Glomerular visceral epithelial cell (primary cell): ENCODE data around the gene CDC34.

Source experiments
- DNase-seq: peaks from one replicate; pipeline ENCODE4 v3.0.0-alpha.2; 2016; ENCODE audit errors: extremely low spot score

CDC34 gene

DNA sequence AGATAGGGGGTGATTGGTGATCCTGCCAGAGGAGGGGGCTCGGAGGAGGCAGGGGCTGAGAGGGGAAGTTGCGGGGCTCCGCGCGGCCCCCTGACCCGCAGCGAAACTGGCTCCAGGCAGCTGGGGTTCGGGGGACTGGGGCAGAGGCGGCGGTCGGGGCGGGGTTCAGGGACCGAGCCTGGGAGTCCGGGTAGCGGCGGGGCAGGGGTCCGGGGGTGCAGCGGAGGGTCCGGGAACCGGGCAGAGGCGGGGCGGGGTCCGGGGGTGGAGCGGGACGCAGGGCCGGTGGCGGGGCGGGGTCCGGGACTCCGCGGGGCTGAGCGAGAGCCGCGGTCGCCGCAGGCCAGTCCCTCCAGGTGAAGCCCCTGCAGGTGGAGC lies 34.1 kb upstream of the CDC34 start:
- no peak for DNase-seq

DNA sequence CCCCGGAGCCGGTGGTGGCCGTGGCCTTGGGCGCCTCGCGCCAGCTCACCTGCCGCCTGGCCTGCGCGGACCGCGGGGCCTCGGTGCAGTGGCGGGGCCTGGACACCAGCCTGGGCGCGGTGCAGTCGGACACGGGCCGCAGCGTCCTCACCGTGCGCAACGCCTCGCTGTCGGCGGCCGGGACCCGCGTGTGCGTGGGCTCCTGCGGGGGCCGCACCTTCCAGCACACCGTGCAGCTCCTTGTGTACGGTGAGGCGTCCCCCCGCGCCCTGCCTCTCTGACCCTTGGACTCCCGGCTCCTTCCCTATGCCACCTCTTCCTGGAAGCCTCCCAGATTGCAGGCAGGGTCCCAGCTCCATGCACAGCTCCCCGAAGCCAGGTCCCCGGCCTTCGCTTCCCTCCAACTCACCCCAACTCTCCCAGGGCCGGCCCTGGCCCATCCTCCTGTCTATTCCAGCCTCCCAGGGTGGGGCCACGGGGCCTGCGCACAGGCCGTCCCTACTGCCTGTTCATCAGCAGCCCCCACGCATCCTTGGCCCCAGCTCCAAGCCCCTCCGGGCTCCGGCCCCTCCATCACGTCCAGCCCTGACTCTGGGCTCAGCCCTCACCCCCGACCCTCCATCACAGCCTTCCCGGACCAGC lies 33.6 kb upstream of the CDC34 start:
- no peak for DNase-seq

DNA sequence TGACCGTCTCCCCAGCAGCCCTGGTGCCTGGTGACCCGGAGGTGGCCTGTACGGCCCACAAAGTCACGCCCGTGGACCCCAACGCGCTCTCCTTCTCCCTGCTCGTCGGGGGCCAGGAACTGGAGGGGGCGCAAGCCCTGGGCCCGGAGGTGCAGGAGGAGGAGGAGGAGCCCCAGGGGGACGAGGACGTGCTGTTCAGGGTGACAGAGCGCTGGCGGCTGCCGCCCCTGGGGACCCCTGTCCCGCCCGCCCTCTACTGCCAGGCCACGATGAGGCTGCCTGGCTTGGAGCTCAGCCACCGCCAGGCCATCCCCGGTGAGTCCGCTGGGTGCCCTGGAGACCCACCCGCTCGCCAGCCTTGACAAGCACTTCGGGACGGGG lies 33.1 kb upstream of the CDC34 start:
- no peak for DNase-seq

DNA sequence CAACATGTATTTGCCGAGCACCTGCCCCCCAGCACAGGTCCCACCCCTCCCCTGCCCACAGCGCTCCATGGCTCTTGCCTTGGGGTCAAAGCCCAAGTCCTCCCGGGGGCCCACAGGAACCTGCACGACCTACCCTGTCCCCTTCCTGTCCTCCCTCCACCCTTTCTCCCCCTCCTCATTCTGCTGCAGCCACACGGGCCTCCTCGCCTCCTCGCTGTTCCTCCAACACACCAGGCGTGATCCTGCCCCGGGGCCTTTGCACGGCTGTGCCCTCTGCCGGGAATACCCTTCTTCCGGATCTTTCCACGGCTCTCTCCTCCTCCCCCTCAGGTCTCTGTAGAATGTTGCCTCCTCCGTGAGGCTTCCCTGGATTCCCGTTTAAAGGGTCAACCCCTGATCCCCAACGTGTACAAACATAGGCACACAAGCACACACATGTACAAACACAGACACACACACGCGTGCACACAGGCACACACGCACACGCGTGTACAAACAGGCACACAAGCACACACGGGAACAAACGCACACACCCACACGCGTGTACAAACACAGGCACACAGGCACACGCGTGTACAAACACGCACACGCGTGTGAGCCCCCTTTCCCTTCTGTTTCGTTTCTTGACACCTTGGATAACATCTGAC lies 32.5 kb upstream of the CDC34 start:
- no peak for DNase-seq

DNA sequence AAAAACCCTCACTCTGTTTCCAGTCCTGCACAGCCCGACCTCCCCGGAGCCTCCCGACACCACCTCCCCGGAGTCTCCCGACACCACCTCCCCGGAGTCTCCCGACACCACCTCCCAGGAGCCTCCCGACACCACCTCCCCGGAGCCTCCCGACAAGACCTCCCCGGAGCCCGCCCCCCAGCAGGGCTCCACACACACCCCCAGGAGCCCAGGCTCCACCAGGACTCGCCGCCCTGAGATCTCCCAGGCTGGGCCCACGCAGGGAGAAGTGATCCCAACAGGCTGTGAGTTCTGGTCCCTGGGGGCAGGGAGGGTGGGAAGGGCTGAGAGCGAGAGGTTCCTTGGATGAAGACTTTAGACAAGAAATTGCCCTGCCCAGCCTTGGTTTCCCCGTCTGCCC lies 29.9 kb upstream of the CDC34 start:
- no peak for DNase-seq

DNA sequence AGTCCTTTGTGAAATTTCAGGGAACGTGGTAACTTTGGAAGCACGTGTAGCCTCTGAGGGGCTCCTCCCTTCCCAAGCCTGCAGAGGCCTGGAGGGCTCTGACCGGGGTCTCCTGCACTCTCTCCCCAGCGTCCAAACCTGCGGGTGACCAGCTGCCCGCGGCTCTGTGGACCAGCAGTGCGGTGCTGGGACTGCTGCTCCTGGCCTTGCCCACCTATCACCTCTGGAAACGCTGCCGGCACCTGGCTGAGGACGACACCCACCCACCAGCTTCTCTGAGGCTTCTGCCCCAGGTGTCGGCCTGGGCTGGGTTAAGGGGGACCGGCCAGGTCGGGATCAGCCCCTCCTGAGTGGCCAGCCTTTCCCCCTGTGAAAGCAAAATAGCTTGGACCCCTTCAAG lies 26.9 kb upstream of the CDC34 start:
- no peak for DNase-seq

DNA sequence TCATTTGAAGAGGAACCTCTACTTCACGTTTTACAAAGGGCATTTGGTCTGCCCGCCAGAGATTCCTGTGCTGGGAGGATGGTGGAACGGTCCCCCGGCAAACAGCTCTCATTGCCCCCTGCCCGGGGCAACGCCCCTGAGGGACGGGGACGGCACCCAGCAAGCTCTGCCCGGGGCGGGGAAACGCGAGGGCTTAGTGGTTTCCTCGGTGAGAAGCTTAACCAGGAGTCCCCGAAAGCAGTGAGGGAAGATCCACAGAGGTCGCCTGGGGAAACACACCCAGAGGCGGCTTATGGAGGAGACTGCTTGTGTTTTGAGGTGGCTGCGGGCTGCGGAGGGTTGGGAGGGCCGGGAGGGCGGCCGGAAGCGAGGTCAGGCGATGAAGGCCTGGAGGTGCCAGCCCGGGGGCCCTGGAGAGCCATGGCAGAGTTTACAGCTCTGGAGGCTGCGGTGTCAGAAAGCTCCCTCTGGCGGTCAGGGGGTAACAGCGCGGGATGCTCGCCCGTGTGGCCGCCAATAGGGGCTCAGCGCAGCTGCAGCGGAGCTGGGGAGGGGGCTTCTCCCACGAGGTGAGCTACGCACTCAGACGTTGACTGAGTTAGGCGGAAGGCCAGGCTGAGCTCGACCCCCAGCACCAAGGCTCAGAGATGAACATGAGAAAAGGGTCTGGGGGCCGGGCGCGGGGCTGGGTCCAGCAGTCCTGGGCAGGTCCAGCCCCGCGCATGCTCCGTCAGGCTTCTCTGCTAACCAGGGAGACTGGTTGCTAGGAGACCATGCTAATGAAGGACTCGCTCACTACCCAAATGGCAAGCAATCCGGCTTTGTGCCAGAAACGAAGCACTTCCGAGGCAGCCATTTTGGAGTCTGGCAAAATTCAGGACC lies 24.9 kb upstream of the CDC34 start:
- DNase-seq = peak; percentile 100

DNA sequence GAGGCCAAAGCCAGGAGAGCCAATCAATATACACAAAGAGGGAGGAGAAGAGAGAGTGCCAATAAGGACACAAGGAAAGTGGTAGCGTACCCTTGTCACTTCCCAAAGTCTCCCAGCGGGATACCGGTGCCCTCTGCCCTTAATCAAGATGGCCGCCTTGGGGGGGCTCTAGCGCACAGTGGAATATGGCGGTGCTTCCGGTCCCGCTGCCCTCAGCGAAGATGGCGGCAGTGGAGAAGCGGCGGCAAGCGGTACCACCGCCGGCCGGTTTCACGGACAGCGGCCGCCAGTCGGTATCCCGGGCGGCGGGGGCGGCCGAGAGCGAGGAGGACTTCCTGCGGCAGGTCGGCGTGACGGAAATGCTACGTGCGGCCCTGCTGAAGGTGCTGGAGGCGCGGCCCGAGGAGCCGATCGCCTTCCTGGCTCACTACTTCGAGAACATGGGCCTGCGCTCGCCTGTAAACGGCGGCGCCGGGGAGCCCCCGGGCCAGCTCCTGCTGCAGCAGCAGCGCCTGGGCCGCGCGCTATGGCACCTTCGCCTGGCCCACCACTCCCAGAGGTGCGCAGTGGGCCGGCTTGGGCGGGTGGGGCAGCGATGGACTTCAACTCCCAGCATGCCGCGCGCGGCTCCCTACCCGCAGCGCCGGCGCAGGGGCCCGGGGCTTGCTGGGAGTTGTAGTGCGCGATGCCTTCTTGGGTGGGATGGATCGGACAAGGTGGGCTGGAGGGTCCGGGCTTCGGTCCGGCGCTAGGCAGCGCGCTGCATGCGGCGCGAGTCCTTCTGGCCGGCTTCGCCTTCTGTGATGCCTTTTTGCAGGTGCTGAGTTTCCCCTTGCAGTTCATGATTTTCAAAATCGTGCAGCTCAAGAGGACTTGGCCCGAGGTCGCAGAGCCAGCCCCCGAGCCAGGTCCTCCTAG lies 24.0 kb upstream of the CDC34 start, which contains the start of gene TPGS1:
TSS of gene TPGS1 (plus strand) at position 212 of the 918 bp plus-strand sequence. CDS start at position 222, 10 bp downstream.
- peak; percentile 73 for DNase-seq

DNA sequence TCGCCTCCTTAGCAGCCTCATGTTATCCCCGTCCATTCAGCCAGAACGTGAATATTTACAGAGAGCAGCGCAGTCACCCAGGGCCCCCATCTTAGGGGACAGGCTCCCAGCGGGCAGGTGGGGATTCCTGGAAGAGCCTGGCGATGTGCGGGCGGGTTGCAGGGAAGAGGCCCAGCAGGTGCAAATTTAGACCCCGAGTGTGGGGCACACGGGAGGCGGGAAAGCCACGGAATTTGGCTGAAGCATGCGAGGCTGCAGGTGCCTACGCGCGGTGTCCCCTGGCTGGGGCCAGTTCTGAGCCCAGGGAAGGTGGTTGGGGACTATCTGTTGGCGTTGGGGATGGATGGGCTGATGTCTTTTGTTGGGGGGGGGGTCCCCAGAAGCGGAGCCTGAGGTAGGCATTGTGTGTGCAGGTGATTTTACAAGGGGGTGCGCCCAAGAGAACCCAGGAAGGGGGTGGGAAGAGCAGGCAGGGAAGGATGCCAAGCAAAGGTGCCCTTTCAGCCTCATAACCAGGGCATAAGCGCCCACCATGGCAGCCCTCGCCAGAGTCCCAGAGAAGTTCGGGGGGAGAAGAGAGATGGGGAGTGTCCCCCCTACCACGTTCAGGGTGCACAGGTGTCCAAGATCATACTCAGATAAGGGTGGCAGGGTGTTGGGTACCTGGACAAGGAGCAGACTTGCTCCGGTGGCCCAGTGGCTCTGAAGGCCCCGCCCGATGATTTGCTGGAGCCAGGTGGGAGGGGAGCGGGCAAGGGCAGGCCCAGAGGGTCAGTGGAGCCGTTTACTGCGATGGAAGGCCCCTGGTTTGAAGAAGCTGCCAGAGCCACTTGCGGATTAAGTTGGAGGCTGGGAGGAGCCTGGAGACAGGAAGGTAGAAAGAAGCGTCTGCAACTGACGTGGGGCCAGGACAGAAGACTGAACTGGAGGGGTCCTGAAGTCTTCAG lies 23.1 kb upstream of the CDC34 start:
- no peak for DNase-seq

DNA sequence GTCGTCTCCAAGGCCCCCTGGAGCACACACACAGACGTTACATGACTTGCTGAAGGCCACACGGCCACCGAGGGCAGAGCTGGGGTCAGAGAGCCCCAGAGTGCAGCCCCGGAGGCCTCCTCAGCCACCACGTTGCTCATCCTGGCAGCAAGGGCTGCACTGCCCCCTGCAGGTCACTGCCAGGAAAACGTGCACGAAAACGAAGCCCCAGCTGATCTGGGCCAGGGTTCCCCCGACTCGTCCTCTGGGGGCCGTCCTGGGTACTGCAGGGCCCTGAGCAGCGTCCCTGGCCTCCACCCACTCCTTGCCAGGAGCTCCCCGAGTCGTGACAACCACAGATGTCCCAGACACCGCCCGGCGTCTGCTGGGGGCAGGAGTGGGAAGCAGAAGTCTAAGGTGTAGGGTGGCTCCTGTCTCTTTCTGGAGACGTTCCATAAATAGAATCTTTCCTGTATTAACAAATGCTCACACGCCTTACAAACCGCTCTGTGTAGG lies 20.9 kb upstream of the CDC34 start:
- DNase-seq = peak; percentile 82

DNA sequence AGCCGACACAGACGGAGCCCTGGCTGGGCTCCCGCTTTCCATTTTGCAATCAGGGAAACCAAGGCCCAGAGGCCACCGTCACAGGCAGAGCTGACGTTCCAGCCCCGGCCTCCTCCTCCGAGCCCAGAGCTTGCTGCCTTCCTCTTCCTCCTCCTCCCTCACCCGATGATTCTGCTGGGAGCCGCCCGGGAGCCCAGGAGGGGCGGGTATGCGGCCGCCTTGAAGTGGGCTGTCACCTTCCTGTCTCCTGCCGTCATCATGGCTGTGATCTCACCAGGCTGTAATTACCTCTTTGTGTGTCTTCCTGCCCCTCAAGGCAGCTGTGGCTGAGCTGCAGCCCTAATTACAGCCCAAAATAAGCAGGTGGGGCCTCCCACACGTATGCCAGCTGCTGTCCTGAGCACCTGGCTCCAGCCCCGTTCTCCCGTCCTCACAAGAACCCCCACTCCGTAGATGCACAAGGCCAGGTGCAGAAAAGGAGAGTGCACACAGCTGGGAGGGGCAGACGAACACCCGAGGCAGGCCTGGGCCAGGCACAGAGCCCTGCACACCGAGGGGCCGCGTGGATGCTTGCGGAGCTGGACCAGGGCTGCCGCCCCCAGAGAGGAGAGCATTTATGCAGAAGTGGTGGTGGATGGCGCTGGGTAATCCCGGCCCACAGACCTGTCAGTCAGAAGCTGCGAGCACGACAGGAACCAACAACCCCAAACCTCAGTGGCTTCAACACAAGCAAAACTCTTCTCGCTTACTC lies 20.3 kb upstream of the CDC34 start:
- DNase-seq = peak; percentile 58

DNA sequence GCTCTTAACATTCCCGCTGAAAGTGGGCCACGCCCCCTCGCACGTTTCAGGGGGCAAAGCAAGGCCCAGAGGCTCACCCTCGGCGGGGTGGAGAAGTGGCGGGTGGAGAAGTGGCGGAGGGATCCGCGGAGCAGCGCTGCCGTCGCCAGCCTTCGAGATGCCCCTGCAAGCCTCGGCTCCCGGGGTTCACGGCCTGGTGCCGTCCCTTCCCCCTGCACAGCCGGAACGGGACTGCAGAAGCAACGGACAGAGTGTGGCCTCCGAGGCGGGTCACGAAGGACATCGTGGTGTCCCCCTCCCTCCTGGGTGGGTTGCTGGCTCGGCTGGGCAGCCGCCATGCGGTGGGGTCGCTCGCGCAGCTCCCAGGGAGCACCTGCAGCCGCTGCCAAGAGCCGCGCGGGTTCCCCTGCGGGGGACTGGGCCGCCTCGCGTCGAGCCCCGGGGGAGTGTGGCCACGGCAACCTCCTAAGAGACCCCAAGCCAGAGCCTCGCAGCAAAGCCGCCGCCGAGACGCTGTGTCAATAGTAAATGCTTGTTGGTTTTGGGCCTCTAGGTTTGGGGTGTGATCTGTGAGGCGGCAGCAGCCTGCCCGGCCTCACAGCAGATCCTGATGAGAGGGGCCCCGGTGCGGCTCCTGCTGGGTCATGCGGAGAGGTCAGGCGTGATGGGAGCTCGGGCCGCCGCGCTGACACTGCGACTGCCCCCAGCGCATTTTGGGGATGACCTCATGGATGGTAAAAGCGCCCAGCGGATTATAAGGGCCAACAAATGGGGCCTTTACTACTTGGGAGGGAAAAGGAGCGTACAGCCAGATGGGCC lies 18.8 kb upstream of the CDC34 start:
- no peak for DNase-seq

DNA sequence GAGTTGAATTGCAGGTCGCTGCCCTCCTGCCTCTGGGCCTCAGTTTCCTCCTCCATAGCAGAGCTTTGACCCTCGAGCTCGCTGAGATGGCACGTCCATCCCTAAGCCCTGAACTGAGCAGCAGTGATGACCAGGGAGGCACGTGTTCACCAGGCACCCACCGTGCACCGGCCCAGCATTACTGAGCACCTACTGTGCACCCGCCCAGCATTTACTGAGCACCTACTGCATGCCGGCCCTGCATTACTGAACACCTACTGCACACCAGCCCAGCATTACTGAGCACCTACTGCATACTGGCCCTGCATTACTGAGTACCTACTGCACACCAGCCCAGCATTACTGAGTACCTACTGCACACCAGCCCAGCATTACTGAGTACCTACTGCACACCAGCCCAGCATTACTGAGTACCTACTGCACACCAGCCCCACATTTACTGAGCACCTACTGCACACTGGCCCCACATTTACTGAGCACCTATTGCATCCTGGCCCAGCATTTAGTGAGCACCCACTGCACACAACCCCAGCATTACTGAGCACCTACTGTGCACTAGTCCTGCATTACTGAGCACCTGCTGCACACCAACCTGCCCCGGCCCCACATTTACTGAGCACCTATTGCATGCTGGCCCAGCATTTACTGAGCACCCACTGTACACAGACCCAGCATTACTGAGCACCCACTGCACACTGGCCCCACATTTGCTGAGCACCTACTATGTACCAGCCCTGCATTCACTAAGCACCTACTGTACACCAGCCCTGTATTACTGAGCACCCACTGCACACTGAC lies 18.0 kb upstream of the CDC34 start:
- DNase-seq = no peak

DNA sequence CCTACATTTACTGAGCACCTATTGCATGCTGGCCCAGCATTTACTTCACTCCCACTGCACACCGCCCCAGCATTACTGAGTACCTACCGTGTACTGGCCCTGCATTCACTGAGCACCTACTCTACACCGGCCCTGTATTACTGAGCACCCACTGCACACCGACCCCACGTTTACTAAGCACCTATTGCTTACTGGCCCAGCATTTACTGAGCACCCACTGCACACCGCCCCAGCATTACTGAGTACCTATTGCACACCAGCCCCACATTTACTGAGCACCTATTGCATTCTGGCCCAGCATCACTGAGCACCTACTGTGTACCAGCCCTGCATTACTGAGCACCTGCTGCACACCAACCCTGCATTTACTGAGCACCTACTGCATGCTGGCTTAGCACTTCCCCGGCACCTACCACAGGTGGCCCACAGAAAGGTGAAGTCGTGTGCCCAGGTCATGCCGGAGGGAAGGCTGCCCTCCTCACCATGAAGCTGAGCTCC lies 17.3 kb upstream of the CDC34 start:
- DNase-seq = no peak

DNA sequence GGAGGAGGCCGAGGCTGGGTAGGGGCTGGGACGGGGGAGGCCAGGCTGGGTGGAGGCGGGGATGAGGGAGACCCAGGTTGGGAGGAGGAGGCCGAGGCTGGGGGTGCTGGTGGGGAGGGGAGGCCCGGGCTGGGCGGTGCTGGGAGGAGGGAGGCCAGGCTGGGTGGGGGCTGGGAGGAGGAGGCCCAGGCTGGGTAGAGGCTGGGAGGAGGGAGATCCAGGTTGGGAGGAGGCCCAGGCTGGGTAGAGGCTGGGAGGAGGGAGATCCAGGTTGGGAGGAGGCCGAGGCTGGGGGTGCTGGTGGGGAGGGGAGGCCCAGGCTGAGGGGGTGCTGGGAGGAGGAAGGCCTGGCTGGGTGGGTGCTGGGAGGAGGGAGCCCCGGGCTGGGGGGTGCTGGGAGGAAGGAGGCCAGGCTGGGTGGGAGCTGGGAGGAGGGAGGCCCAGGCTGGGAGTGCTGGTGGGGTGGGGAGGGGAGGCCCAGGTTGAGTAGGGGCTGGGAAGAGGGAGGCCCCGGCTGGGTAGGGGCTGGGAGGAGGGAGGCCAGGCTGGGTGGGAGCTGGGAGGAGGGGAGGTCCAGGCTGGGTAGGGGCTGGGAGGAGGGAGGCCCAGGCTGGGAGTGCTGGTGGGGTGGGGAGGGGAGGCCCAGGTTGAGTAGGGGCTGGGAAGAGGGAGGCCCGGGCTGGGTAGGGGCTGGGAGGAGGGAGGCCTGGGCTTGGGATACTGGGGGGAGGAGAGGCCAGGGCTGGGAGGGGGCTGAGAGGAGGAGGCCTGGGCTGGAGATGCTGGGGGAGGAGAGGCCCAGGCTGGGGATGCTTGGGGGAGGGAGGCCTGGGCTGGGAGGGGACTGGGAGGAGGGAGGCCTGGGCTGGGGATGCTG lies 13.6 kb upstream of the CDC34 start:
- no peak for DNase-seq

DNA sequence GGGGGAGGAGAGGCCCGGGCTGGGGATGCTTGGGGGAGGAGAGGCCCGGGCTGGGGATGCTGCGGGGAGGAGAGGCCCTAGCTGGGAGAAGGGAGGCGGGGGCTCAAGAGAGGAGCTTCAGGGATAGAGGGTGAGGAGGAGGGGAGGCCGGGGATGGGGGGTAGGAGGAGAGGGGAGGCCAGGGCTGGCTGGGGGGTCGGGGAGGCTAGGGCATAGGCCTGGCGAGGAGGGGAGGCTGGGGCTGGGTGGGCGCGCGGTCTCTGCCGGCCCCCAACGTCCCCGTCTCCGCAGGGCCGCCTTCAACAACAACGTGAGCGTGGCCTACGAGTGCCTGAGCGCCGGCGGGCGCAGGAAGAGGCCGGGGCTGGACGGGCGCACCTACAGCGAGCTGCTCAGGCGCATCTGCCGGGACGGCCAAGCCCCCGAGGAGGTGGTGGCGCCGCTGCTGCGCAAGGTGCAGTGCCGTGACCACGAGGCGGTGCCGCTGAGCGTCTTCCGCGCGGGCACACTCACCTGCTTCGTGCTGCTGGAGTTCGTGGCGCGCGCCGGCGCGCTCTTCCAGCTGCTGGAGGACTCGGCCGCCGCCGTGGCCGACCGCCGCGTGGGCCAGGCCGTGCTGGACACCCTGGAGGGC lies 12.8 kb upstream of the CDC34 start:
- no peak for DNase-seq
